H1 (cell line): ENCODE data around the gene CDK12. TPM values are rescaled to one million over a fixed set of nuclear protein-coding genes. Genes with fewer than 3 reads are reported as not detected.

ENCODE experiments used
- BRCA1 ChIP-seq: IDR thresholded peaks from 2 replicates; pipeline ENCODE4 v1.6.1; 2012; ENCODE audit warnings: low read depth, low read length, improper control_type of control experiment
- CREB1 ChIP-seq: IDR thresholded peaks from 2 replicates; pipeline ENCODE4 v1.6.1; 2012; ENCODE audit warnings: inconsistent platforms
- RNF2 ChIP-seq: fragments of 200-900, 300-1000 bp; sonication (generic); IDR thresholded peaks from 2 replicates; pipeline ENCODE4 v1.7.1; 2016; ENCODE audit warnings: borderline replicate concordance, low read depth, mild to moderate bottlenecking, antibody characterized with exemption, low read length; ENCODE audit not compliant: poor library complexity, severe bottlenecking; ENCODE audit errors: missing control alignments
- SIN3A ChIP-seq, 2 experiments: IDR thresholded peaks in 1 of 2; conservative IDR thresholded peaks in 1 of 2; 2 replicates each; pipeline ENCODE4 v1.6.1; 2011 to 2012; ENCODE audit warnings: low read length in 2 of 2, improper control_type of control experiment in 1 of 2, low read depth in 1 of 2, mild to moderate bottlenecking in 1 of 2
- TAF7 ChIP-seq: optimal IDR thresholded peaks from 2 replicates; pipeline ENCODE3; 2011; ENCODE audit warnings: low read depth, mild to moderate bottlenecking, inconsistent platforms, low read length, moderate library complexity, borderline replicate concordance
- polyA plus RNA-seq, 7 experiments: library from polyadenylated mRNA; depleted of rRNA in 3 of 7; stranded (reverse) in 5 of 7; unstranded in 2 of 7; fragments of >200 nt in 5 of 7; fragments of 200-250 nt in 2 of 7; gene quantifications; 1 replicate in 5 of 7; 2 replicates in 1 of 7; 4 replicates in 1 of 7; pipeline versions ENCODE4 v1.2.1 to v1.2.3, GENCODE V29; 2011 to 2013; ENCODE audit warnings: missing spikeins in 2 of 7, mixed read lengths in 2 of 7
- total RNA-seq: library from RNA; stranded (reverse); fragmentation: NEBNext Ultra II Directional; extraction: Animal tissue kit (Norgen Biotek cat#: 25700); gene quantifications from 2 replicates; pipeline ENCODE4 v1.2.1, GENCODE V29; 2021

The CDK12 gene
- total and polyA plus RNA-seq, 2 of the 8 experiments (the other 6 are each of a cell fraction or from before 2014, with no cell fraction given): 14.8 to 70.3 TPM

DNA sequence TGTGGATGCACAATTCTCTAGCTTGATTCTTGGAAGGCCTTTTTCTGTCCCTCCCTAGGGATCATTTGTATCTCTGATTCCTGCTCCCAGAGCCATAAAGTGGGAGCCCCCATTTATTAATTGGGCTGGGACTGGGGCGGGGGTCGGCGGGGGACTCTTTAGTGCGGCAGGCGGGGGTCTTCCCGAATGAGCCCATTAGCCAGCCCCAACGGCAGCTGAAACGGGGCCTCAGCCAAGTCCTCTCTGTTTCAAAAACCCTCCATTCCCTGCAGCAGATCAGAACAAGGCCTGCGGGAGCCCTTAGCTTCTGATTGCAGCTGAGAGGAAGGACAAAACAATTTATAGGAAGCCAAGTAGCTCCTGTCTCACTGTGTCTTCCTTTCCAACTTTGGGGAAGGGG, 79.3 kb downstream of the CDK12 start (continued):
- TF ChIP-seq RNF2 (no peak), BRCA1 (no peak), CREB1 (no peak), SIN3A (conservative IDR thresholded peaks at IDR 0.05 in 1 of 2, IDR thresholded peaks at IDR 0.05 in 1 of 2; ENCODE audit: low read depth in 1 of 2, low read length in 2 of 2) (no peak), TAF7 (no peak)
